TTC549 (cell line): ENCODE data around the gene OPN1SW.

Experiments
- FAIRE-seq: peaks from 2 replicates; lab custom pipeline; 2012; peaks lifted over from hg19 to GRCh38; lab: Jason Lieb, UNC

OPN1SW gene

DNA sequence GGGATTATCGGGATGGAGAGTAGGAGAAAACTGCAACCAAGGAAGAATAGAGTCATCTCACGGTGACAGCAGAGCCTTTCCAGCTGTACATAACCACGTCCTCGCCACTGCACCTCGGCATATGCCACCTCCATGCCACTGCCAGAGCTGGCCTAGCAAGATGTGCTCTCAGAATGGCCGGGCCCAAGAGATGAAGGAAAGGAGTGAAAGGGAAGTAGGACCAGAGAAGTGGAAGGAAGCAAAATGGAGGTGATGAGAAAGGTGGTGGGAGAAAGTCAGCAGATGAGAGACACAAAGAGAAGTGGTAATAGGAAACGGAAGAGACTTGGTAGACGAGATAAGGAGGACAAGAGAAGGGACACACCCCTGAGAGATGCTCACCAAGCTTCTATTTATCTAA lies 44.4 kb downstream of the OPN1SW start:
- no peak for FAIRE-seq

DNA sequence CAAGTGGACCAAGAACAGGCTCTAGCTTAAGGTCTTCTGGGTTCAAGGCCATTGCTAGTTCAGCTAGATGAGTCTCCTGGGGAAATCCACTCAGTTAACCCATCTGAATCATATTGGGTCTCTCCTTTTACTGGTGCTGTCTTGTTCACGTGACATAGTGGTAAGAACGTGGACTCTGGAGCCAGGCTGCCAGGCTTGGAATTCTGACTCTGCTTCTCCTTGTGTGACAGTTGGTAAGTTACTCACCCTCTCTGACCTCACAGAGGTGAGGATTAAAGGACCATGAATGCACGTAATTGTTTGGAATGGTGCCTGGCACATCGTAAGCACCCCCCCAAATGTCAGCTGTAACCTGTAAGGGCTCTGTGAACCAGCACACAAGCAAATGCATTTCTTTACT lies 46.1 kb downstream of the OPN1SW start:
- no peak for FAIRE-seq

DNA sequence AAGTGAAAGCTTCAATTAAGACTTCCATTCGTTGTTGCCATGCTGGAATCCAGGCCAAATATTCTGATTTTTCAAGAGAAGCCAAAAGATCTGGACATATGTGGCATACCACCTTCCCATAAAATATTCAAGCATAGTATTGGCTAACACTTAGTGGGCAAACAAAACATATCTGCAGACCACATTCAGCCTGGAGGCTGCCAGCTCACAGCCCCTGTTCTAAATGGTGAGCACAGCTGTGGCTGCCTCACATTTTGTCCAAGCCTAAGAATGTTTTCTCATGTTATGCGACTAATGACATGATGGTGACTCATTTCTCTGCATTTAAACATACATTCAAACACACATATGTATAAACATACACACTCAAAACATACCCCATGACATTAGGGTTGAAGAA lies 47.0 kb downstream of the OPN1SW start:
- FAIRE-seq, result no peak

DNA sequence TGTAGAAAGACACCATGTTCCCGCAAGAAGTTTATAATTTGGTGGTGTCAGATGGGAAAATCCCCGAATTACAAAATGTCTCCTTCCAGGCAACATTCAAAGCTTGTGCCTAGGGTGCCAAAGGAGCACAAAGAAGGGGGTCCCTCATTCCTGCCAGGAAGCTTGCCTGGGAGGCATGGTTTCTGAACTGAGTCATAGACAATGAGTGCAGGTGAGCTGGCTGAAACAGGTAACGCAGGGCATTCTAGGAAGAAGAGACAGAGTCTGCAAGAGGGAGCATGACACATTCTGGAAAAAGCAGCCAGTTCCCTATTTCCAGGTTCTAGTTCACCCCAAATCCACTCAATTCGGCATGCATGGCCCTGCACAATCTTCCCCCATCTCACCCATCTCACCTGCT lies 48.4 kb downstream of the OPN1SW start:
- FAIRE-seq, result no peak

DNA sequence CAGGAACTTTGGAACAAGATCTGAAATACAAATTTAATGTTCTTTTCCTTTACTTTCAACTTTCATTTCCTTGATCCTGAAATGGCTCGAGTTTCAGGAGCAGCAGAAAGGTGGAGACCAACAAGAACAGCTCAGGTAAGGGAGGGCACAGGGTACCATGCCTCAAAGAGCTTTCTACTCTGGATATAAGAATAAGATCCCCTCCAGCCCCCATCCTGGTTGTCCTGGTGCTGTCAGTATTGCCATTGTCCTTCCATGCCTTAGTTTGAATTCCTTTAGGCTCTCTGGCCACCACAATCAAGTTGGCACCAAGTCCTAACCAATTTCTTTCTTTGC lies 48.9 kb downstream of the OPN1SW start:
- FAIRE-seq, result no peak

DNA sequence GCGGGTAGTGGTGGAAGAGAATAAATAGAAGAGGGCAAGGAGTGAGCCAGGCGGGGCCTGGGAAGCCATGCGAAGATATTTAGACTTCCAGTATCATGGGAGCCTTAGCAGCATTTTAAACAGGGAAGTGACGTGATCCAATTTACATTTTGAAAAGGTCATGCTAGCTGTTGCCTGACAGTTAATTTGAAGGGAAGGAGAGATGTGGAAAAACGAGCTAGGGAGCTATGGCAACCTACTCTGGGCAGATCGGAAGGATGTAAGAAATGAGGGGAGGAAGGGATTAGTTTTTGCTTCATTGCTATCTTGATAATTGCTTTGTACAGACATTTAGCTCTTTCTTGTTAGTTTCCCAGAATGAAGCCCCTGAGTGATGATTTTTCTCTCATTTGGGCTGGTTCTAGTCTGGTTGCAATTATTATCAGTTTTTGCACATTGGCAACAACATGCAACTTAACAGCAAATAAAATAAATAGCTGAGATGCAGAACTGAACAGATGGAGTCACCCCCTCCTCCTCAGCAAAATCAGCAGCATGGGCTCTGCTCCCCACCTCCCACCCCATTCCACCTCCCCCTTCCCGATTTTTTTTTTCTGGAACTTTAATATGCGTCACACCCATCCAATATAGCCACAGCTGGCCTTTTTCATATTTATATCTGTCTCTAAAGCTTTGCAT lies 49.4 kb downstream of the OPN1SW start:
- no peak for FAIRE-seq

DNA sequence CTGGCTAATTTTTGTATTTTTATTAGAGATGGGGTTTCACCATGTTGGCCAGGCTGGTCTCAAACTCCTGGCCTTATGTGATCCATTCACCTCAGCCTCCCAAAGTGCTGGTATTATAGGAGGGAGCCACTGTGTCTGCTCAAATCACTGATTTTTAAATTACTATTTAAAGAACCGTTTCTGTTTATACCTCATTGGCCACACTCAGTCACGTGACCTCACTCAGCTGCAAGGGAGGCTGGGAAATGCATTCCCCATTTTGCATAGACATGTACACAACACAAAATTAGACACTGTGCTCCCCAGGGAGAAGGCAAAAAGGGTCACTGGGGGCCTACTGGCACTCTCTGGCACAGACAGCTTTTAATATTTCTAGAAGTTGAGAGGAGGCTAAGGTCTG lies 50.1 kb downstream of the OPN1SW start:
- no peak for FAIRE-seq

DNA sequence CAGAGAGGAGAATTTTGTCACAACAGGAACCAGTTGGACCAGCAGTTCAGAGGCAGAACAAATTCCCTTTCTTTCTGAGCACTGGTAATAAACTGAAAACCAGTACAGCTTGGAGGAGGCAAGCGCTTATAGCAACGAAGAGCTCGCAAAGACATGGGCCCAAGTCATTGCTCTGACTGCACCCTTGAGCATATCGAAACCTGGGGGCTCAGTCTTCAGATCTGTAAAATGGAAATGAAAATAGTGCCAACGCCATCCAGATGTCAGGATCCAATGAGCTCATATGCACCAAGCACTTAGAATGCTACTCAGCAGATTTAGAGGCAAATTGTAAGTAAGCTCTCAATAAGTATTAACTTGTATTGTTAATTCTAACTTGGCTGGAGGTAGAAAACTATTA lies 50.9 kb downstream of the OPN1SW start:
- FAIRE-seq, result no peak
